Transverse colon (tissue), 3 donors: ENCODE data around the gene LIMK2.

ENCODE experiments used
- EP300 ChIP-seq: sonication (generic); formaldehyde crosslinking; IDR thresholded peaks from one replicate; pipeline ENCODE4 v1.6.1; 2017; ENCODE audit warnings: antibody characterized with exemption, low read depth
- POLR2A ChIP-seq: fragments of 450-650 bp; IDR thresholded peaks from one replicate; pipeline ENCODE4 v1.6.1; 2016; ENCODE audit warnings: antibody characterized with exemption, mild to moderate bottlenecking, moderate library complexity
- POLR2AphosphoS5 ChIP-seq, 3 donors: sonication (generic); formaldehyde crosslinking; IDR thresholded peaks; one replicate each; pipeline ENCODE4 v1.6.1; 2016; ENCODE audit warnings: antibody characterized with exemption in 3 of 3

DNA sequence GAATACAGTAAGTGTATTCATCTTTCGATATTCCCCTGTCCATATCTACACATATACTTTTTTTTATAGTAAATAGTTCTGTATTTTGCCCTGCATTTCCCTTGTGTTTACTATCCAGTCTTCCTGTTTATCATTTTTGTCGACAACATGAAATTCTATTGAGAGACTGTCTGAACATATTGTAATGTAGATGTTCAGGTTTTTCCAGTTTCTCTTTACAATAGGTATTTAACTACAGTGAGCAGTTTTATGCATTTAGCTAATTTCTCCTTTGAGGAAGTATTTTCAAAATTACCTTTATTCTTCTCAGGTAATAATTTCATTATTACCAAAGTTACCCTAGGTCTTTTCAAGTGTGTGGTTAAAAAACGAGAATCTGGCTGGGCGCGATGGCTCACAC lies 63.5 kb downstream of the LIMK2 start:
- TF ChIP-seq EP300: no peak
- TF ChIP-seq POLR2AphosphoS5 (IDR thresholded peaks at IDR 0.05): no peak
- TF ChIP-seq POLR2A: no peak
